IgD-negative memory B cell (primary cell): ENCODE results near the gene CACNA2D1. TPM values are rescaled to one million over a fixed set of nuclear protein-coding genes. Genes with fewer than 3 reads are reported as not detected.

Experiments used
- H3K27ac Mint-ChIP-seq, 3 donors: one replicate each; pipeline ENCODE4 v1.8.0; 2020 to 2022; ENCODE audit warnings: mild to moderate bottlenecking in 3 of 3, mixed read lengths in 3 of 3, moderate library complexity in 1 of 3
- H3K27me3 Mint-ChIP-seq: one replicate; pipeline ENCODE4 v1.8.0; 2021; ENCODE audit warnings: mixed read lengths
- H3K36me3 Mint-ChIP-seq: one replicate; pipeline ENCODE4 v1.8.0; 2020; ENCODE audit warnings: mild to moderate bottlenecking, mixed read lengths
- H3K4me1 Mint-ChIP-seq, 3 donors: one replicate each; pipeline ENCODE4 v1.8.0; 2020 to 2022; ENCODE audit warnings: mixed read lengths in 3 of 3, mild to moderate bottlenecking in 1 of 3
- H3K4me3 Mint-ChIP-seq, 4 donors: one replicate each; pipeline ENCODE4 v1.8.0; 2020 to 2022; ENCODE audit warnings: mild to moderate bottlenecking in 4 of 4, mixed read lengths in 4 of 4, moderate library complexity in 3 of 4
- H3K9me3 Mint-ChIP-seq, 3 donors: one replicate each; pipeline ENCODE4 v1.8.0; 2020 to 2021; ENCODE audit warnings: mixed read lengths in 3 of 3, mild to moderate bottlenecking in 1 of 3
- polyA plus RNA-seq: library from polyadenylated mRNA; unstranded; fragments of 300-500 nt; fragmentation: Illumina TruSeq; gene quantifications from one replicate; pipeline ENCODE4 v1.2.3, GENCODE V29; 2021

The CACNA2D1 gene
- polyA plus RNA-seq, 1 donor from 2014 or later = not detected

DNA sequence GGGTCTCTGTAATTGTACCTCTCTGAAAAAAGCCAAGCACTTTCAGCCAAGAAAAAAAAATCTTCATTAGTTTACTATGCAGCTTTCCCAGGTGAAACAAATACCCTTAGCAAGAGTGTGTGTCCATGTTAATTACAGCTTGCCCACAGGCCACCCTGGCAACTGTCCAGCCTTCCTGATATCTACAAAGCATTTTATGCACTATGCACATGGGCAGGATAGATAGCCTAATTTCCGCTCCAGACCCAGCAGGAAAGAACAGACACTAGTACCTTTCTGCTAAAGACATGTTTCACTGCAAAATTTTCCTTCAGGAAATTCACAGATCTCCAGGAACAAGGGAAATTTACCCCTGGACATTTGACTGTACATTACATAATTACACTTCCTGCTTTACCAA, 24.4 kb downstream of the CACNA2D1 start:
- Mint-ChIP-seq H3K4me1 (no peaks in the 10 kb centered on the region), H3K27ac (no peak overlapping the region), H3K36me3 (no peaks in the 10 kb centered on the region), H3K4me3 (no peak overlapping the region), H3K27me3 (no peaks in the 10 kb centered on the region), H3K9me3 (peaks cover 0 to 9% (median 2%) of the 10 kb centered on the region in 3 donors)

DNA sequence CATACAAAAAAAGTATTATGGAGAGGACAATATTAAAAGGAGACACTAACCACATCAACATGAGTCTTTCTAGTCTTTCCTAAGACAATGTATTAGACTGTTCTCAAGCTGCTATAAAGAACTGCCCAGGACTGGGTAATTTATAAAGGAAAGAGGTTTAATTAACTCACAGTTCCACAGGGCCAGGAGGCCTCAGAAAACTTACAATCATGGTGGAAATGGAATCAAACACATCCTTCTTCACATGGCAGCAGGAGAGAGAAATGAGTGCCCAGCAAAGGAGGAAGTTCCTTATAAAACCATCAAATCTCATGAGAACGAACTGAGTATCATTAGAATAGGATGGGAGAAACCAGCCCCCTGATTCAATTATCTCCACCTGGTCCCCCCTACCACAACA, 25.7 kb downstream of the CACNA2D1 start:
- H3K4me3 Mint-ChIP-seq = no peak overlapping the region
- H3K27me3 Mint-ChIP-seq = no peaks in the 10 kb centered on the region
- H3K9me3 Mint-ChIP-seq = peaks cover 0 to 9% (median 2%) of the 10 kb centered on the region in 3 donors
- no peaks in the 10 kb centered on the region for H3K4me1 Mint-ChIP-seq
- no peaks in the 10 kb centered on the region for H3K36me3 Mint-ChIP-seq
- no peak overlapping the region for H3K27ac Mint-ChIP-seq

DNA sequence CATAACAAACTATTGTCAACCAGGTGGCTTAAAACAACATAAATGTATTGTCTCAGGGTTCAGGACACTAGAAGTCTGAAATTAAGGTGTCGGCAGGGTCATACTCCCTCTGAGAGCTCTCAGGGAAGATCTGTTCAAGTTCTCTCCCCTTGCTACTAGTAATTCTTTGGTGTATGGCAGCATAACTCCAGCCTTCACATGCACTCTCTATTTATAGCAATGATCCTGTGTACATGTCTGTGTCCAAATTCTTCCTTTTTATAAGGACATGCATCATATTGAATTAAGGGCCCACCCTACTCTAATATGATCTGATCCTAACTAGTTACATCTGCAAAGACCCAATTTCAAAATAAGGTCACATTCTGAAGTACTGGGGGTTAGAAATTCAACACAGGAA, 27.2 kb downstream of the CACNA2D1 start:
- Mint-ChIP-seq H3K9me3 (peaks cover 2 to 9% (median 2%) of the 10 kb centered on the region in 3 donors), H3K4me1 (no peaks in the 10 kb centered on the region), H3K27ac (no peak overlapping the region), H3K4me3 (no peak overlapping the region), H3K27me3 (no peaks in the 10 kb centered on the region), H3K36me3 (no peaks in the 10 kb centered on the region)

DNA sequence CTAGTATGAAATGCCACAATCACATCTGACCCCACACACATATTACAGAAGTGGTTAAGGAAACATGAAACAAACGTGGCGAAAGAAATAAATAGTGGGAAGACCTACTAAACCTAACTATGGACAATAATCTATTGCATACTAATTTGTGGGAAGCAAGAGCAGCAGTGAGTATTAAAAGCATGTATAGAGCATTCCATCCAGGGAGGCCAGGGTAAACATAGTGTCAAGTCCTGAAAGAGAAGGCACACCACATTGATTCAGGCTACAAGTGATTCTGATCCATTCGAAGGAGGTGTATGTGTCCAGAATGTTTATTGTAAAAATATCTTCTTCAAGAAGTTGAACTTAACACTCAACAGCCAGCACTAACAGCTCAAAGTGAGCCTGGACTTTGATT, 29.2 kb downstream of the CACNA2D1 start:
- H3K9me3 Mint-ChIP-seq = peaks cover 2 to 6% (median 2%) of the 10 kb centered on the region in 3 donors
- no peaks in the 10 kb centered on the region for H3K27me3 Mint-ChIP-seq
- no peak overlapping the region for H3K27ac Mint-ChIP-seq
- H3K4me3 Mint-ChIP-seq = no peak overlapping the region
- H3K4me1 Mint-ChIP-seq = no peaks in the 10 kb centered on the region
- H3K36me3 Mint-ChIP-seq = no peaks in the 10 kb centered on the region

DNA sequence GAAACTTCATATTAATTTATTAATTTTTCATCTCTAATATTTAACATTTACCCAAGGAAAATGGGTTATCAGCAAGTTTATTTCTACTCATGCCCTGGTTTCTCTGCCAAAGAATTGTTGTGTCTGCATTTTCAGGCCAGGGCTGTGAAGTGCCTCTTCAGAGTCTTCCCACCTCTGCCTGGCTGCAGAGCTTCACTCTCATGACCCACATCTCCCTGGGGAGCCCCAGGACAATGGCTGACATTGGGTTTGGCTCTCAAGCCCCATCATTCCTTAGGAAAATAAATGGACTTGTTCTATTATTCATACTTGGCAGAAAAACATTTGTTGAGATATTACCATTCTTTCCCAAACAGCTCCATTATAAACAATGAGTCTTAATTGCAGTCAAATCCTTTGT, 30.3 kb downstream of the CACNA2D1 start:
- Mint-ChIP-seq H3K27me3 (no peaks in the 10 kb centered on the region), H3K36me3 (no peaks in the 10 kb centered on the region)

DNA sequence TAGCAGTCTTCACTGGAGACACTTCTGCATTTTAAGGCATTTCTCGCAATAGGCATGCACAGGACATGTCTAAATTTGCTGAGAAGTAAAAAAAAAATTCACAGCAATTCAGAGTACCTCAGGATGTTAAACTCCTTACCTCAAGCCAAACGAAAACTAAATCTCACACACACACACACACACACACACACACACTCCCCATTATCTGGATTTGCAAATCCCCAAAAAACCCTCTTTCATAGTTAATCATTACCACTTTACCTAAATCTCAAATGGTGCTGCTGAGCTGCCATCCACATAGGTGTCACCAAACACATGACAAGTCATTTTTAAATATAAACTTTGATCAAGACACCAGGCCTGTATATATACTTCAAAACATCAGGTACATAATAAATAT, 31.8 kb downstream of the CACNA2D1 start:
- H3K27me3 Mint-ChIP-seq = no peaks in the 10 kb centered on the region
- no peaks in the 10 kb centered on the region for H3K36me3 Mint-ChIP-seq
- H3K27ac Mint-ChIP-seq = no peak overlapping the region
- no peaks in the 10 kb centered on the region for H3K4me1 Mint-ChIP-seq
- peaks cover 0 to 6% (median 2%) of the 10 kb centered on the region in 3 donors for H3K9me3 Mint-ChIP-seq
- no peak overlapping the region for H3K4me3 Mint-ChIP-seq

More for the DNA sequence above, 30.3 kb downstream of the CACNA2D1 start:
- Mint-ChIP-seq H3K27ac (no peak overlapping the region), H3K9me3 (peaks cover 2 to 10% (median 2%) of the 10 kb centered on the region in 3 donors), H3K4me1 (no peaks in the 10 kb centered on the region), H3K4me3 (no peak overlapping the region)

DNA sequence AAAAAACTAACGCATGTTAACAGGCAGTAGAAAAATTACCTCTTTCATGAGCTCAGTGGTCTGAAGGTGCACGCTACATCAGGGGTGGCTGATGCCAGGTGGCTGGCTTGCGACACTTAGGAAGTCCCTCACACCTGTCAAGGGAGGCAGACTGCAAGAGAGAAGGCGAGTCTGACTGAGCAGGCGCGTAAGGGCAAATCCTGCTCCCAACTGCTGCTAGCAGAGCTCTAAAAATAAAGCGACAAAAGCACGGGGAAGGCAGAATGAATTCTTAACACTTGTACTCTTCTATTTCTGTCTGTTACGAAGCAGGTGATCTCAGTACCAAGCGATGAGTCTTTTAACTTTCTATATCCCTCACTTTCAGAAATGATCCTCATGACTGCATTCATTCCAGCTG, 33.1 kb downstream of the CACNA2D1 start:
- no peak overlapping the region for H3K4me3 Mint-ChIP-seq
- H3K27ac Mint-ChIP-seq = peak overlapping the region in 1 of 3 donors; percentile 10
- no peaks in the 10 kb centered on the region for H3K36me3 Mint-ChIP-seq
- H3K4me1 Mint-ChIP-seq = no peaks in the 10 kb centered on the region
- H3K27me3 Mint-ChIP-seq = no peaks in the 10 kb centered on the region
- peaks cover 0 to 6% (median 2%) of the 10 kb centered on the region in 3 donors for H3K9me3 Mint-ChIP-seq

DNA sequence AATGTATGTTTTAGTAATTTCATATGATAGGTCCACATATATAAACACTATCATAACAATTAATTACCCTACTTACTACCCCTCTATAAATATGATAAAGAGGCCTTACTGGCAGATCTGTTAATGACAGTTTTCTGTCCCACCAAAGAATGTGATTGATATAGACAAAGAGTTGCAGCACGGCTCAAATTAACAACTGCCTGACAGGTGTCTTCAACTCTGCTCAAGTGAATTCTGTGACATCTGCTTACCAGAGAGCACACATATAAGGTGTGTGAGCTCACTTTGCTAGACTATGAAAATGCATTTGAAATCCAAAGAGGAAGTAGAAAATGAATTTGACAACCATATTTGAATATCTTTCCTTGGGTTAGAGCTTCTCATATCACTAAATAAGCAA, 36.6 kb downstream of the CACNA2D1 start:
- H3K27ac Mint-ChIP-seq = no peak overlapping the region
- no peaks in the 10 kb centered on the region for H3K27me3 Mint-ChIP-seq
- H3K4me3 Mint-ChIP-seq = no peak overlapping the region
- no peaks in the 10 kb centered on the region for H3K36me3 Mint-ChIP-seq
- peaks cover 2 to 9% (median 3%) of the 10 kb centered on the region in 3 donors for H3K9me3 Mint-ChIP-seq
- H3K4me1 Mint-ChIP-seq = no peaks in the 10 kb centered on the region

DNA sequence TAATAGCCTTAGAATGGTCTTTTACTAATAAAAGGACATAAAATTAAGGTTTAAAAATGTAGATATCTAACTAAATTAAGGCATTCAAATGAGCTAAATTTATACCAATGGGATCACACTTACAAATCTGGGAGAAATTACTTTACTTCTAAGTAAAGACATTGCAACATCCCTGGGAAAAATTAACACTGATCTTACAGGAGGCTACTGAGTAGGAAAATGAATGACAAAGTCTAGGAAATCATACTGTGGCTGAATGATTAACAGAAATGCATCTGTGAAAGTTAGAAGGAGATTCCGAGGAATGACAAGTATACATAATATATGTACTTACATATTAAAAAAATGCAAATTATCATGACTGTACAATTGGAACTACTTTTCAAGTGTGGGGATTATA, 38.3 kb downstream of the CACNA2D1 start:
- peaks cover 0 to 9% (median 3%) of the 10 kb centered on the region in 3 donors for H3K9me3 Mint-ChIP-seq
- H3K4me1 Mint-ChIP-seq = no peaks in the 10 kb centered on the region
- H3K27ac Mint-ChIP-seq = no peak overlapping the region
- H3K27me3 Mint-ChIP-seq = no peaks in the 10 kb centered on the region
- no peak overlapping the region for H3K4me3 Mint-ChIP-seq
- H3K36me3 Mint-ChIP-seq = no peaks in the 10 kb centered on the region

DNA sequence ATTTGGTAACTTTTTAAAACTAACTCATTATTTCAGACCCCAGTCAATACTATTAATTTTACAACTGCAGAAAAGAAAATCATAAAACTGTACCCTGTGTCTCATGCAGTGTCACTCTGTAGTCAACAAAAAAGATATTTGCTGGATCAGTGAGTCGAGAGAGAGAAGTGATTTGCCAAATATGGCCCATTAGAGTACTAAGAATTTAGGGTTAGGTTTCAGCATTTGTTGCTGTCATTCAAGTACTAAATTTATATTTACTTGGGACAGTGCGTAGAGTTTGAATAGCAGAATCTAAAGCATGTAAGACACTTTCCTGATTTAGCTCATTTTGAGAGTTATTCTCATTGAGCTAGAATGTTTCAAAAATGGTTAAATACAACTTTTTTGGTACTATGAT, 38.9 kb downstream of the CACNA2D1 start:
- Mint-ChIP-seq H3K4me1 (no peaks in the 10 kb centered on the region), H3K9me3 (peaks cover 0 to 9% (median 3%) of the 10 kb centered on the region in 3 donors), H3K4me3 (no peak overlapping the region)

DNA sequence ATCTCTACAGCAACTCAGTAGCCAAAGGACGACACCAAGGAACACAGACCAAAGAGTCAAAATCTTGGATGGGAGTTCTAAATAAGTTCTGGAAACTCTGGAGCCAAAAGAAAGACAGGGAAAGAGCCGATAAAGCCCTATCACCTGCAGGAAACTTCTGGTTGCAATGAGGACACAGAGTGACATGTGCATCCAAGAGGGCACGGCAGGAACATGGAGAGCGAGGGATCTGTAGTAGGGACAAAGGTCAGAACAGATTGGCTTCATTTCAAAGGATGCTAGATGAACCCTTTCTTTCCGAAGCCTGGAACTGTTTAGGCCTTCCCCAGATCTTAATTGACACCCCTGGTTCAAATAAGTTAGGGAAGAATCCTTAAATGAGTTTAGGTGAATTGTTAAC, 39.5 kb downstream of the CACNA2D1 start:
- no peaks in the 10 kb centered on the region for H3K36me3 Mint-ChIP-seq
- H3K4me1 Mint-ChIP-seq = no peaks in the 10 kb centered on the region
- no peak overlapping the region for H3K27ac Mint-ChIP-seq
- H3K4me3 Mint-ChIP-seq = no peak overlapping the region
- no peaks in the 10 kb centered on the region for H3K27me3 Mint-ChIP-seq
- peaks cover 0 to 9% (median 3%) of the 10 kb centered on the region in 3 donors for H3K9me3 Mint-ChIP-seq

More for the DNA sequence above, 38.9 kb downstream of the CACNA2D1 start:
- H3K27me3 Mint-ChIP-seq = no peaks in the 10 kb centered on the region
- H3K27ac Mint-ChIP-seq = no peak overlapping the region
- no peaks in the 10 kb centered on the region for H3K36me3 Mint-ChIP-seq

DNA sequence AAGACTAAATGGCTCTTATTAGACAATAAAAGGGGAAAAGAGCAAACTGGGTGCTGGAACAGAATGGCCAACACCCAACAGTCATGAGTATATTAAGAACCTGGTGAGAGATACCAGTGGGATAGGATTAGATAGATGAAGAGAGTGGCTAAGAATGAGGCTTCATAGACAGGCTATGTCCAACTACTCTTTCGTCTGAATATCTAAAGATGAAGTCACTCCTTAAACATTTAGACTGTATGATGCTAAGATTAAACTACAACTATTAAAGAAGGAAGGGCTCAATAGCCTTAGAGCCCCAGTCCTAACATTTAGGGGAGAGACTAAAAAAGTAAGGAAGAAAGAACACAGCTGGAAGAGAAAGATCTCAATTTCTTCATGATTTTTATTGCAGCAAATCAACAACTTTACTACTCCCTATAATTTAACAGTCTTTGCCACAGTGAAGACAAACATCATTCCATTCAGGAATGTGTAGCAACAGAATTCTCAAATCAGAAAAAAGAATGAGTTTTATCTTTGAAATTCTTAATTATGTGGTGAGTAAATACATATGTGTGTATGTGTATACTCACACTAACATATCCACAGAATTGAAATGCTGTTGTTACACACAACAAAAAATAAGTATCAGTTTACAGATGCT, 45.6 kb downstream of the CACNA2D1 start:
- H3K36me3 Mint-ChIP-seq = peaks cover 2% of the 10 kb centered on the region
- peaks cover 0 to 3% (median 2%) of the 10 kb centered on the region in 3 donors for H3K9me3 Mint-ChIP-seq

DNA sequence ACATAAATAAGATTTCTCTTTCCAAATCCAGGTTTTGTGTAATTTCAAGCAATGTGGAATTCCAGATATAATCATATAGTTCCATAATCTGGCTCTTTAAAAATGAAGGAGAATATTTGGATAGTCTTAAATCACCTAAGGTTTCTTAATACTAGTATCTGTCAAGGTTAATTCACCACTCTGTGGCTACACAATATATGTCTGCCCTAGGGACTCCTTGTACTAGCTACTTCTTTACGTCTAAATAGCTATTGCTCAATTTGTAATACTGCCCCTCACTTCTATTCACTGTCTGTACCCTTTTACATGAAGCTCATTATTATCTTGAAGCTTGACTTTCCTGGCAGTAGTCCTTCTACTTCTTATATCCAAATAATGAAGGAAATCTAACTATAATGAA, 47.2 kb downstream of the CACNA2D1 start:
- no peak overlapping the region for H3K27ac Mint-ChIP-seq
- H3K4me1 Mint-ChIP-seq = no peaks in the 10 kb centered on the region
- H3K4me3 Mint-ChIP-seq = no peak overlapping the region
- no peaks in the 10 kb centered on the region for H3K27me3 Mint-ChIP-seq
- peaks cover 2% of the 10 kb centered on the region for H3K36me3 Mint-ChIP-seq
- peaks cover 0 to 6% (median 3%) of the 10 kb centered on the region in 3 donors for H3K9me3 Mint-ChIP-seq

More for the DNA sequence above, 45.6 kb downstream of the CACNA2D1 start:
- no peak overlapping the region for H3K4me3 Mint-ChIP-seq
- H3K27me3 Mint-ChIP-seq = no peaks in the 10 kb centered on the region
- no peaks in the 10 kb centered on the region for H3K4me1 Mint-ChIP-seq
- no peak overlapping the region for H3K27ac Mint-ChIP-seq

DNA sequence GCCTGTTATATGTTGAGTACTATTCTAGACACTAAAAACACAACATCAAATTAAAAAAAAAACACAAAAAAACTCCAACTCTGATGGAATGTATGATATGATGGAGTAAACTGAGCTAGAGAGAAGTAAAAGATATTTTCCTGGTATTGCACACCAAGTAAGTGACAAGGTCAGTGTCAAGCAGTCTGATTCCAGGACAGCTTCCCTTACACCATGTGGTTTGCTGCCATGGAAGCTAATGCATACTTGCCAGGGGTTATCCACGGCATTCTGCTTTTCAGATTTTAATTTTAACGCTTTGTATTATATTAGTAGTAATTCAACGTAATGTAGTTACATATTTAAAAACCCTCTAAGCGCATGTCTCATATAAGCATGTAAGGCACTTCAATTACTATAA, 48.4 kb downstream of the CACNA2D1 start:
- peaks cover 0 to 6% (median 3%) of the 10 kb centered on the region in 3 donors for H3K9me3 Mint-ChIP-seq
- H3K27me3 Mint-ChIP-seq = no peaks in the 10 kb centered on the region
- H3K27ac Mint-ChIP-seq = no peak overlapping the region
- peaks cover 2% of the 10 kb centered on the region for H3K36me3 Mint-ChIP-seq
- no peaks in the 10 kb centered on the region for H3K4me1 Mint-ChIP-seq
- H3K4me3 Mint-ChIP-seq = no peak overlapping the region

DNA sequence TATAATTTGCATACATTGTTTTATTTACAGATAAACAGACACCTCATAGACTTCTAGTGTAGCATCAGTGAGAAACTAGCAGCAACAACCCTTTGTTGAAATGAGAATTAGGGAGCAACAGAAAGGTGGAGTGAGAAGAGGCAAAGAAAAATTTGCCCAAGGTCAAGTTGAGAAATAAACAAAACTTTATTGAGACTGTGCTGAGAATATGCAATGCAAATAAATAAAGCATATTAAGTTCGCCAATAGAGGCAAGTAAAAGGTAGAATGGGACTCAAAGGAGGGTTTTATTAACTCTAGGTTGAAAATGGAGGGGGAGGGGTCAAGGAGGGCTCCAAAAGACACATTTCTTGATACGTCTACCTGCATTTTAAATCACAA, 49.7 kb downstream of the CACNA2D1 start:
- peaks cover 0 to 6% (median 1%) of the 10 kb centered on the region in 3 donors for H3K9me3 Mint-ChIP-seq
- H3K4me3 Mint-ChIP-seq = no peak overlapping the region
- no peak overlapping the region for H3K27ac Mint-ChIP-seq
- peaks cover 2% of the 10 kb centered on the region for H3K36me3 Mint-ChIP-seq
- no peaks in the 10 kb centered on the region for H3K27me3 Mint-ChIP-seq
- H3K4me1 Mint-ChIP-seq = no peaks in the 10 kb centered on the region

DNA sequence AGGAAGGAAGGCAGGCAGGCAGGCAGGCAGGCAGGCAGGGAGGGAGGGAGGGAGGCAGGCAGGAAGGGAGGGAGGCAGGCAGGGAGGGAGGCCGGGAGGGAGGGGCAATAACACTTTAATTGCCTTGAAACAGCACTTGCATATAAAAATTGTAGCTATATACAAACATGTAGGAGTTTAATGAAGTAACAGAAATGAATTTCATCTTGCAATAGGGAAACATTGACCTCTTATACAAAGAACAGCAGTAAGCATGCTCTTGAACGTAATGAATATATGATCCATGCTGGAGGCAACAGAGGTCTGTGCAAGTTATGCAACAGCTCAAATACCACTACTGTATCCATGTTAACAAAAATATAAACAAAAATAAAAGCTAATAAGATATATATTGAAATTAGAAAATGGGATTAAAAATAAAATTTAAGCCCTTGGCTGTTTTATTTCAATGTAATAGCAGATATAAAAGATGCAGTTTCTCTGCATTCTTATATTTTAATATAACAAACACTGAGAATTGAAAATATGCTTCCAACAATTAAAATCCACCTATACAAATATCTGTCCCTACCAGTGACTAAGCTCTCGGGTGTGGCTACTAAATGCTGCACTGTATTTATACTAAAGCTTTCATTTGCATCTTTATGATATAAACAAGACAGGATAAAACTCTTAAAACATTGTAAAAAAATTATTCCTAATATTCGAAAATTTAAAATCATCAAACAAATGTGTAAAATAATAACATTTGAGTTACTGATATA, 50.3 kb downstream of the CACNA2D1 start:
- Mint-ChIP-seq H3K27me3 (no peaks in the 10 kb centered on the region), H3K36me3 (peaks cover 2% of the 10 kb centered on the region), H3K4me3 (no peak overlapping the region), H3K9me3 (peaks cover 0 to 6% (median 0%) of the 10 kb centered on the region in 3 donors), H3K4me1 (no peaks in the 10 kb centered on the region), H3K27ac (no peak overlapping the region)
